SU-DHL-6 (cell line): ENCODE results near the gene MERTK.

Experiments
- EZH2phosphoT487 ChIP-seq: fragments of 200-600 bp; sonication (generic), shearing (Covaris generic); conservative IDR thresholded peaks from 2 replicates; pipeline ENCODE4 v1.6.1; 2018; ENCODE audit warnings: mild to moderate bottlenecking, antibody characterized with exemption, low read length, moderate library complexity, mixed read lengths
- TF ChIP-seq, protein P1 (sequence below): fragments of 200-600 bp; sonication (generic); IDR thresholded peaks from one replicate; pipeline ENCODE4 v1.5.1; 2017; ENCODE audit warnings: antibody characterized with exemption, mild to moderate bottlenecking, low read length, moderate library complexity; ENCODE audit not compliant: insufficient read depth, poor library complexity, severe bottlenecking

DNA sequence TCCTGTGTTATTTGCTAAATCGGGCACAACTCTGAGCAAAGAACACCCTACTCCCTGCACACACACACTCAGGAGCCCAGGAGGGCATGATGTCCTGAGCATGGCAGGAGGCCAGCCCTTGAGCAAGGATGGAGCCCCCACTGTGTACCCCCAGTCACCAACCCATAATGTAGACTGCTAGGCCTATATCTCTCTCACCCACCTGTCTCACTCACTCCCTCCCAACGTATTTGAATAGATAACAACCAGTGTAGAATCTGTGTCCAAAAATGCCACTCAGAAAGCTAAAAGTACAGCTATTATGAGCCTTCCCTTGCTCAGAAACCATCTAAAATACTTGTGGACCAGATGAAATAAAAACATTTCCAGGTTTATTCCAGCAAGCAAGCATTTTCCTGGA lies 29.3 kb downstream of the MERTK start:
- TF ChIP-seq, protein P1, sequence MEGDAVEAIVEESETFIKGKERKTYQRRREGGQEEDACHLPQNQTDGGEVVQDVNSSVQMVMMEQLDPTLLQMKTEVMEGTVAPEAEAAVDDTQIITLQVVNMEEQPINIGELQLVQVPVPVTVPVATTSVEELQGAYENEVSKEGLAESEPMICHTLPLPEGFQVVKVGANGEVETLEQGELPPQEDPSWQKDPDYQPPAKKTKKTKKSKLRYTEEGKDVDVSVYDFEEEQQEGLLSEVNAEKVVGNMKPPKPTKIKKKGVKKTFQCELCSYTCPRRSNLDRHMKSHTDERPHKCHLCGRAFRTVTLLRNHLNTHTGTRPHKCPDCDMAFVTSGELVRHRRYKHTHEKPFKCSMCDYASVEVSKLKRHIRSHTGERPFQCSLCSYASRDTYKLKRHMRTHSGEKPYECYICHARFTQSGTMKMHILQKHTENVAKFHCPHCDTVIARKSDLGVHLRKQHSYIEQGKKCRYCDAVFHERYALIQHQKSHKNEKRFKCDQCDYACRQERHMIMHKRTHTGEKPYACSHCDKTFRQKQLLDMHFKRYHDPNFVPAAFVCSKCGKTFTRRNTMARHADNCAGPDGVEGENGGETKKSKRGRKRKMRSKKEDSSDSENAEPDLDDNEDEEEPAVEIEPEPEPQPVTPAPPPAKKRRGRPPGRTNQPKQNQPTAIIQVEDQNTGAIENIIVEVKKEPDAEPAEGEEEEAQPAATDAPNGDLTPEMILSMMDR, result no peak
- TF ChIP-seq EZH2phosphoT487, result no peak
